ENCODE measurements around the gene BUD23. TPM values are rescaled to one million over a fixed set of nuclear protein-coding genes. Genes with fewer than 3 reads are reported as not detected.
"Not testable (repeated sequence)": the region's sequence is repeated elsewhere in the genome, so short reads cannot be mapped to it uniquely, and the experiment has no call there.

The BUD23 gene, protein sequence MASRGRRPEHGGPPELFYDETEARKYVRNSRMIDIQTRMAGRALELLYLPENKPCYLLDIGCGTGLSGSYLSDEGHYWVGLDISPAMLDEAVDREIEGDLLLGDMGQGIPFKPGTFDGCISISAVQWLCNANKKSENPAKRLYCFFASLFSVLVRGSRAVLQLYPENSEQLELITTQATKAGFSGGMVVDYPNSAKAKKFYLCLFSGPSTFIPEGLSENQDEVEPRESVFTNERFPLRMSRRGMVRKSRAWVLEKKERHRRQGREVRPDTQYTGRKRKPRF
- 96.6 TPM for polyA plus RNA-seq (ENCODE audit: insufficient read length)
- long read RNA-seq, donor 1, transcript BUD23-201 (12 exons, 1,230 nt), result major isoform, 30 of 60 reads
- long read RNA-seq, donor 1, transcript BUD23-215 (2 exons, 3,886 nt), result minor isoform, 7 of 60 reads
- long read RNA-seq, donor 1, partial matches to known transcripts, result 23 of 60 reads
- long read RNA-seq, donor 1, other reads (novel, unspliced or antisense), result 0 of 60 reads
- long read RNA-seq, donor 2, transcript BUD23-201 (12 exons, 1,230 nt), result major isoform, 18 of 47 reads
- long read RNA-seq, donor 2, transcript BUD23-215 (2 exons, 3,886 nt), result minor isoform, 6 of 47 reads
- long read RNA-seq, donor 2, partial matches to known transcripts, result 23 of 47 reads
- long read RNA-seq, donor 2, other reads (novel, unspliced or antisense), result 0 of 47 reads
- long read RNA-seq, donor 3, transcript BUD23-201 (12 exons, 1,230 nt), result major isoform, 20 of 34 reads
- long read RNA-seq, donor 3, transcript BUD23-215 (2 exons, 3,886 nt), result minor isoform, 8 of 34 reads
- long read RNA-seq, donor 3, partial matches to known transcripts, result 6 of 34 reads
- long read RNA-seq, donor 3, other reads (novel, unspliced or antisense), result 0 of 34 reads
- long read RNA-seq, donor 4, partial matches to known transcripts, result 6 of 12 reads
- long read RNA-seq, donor 4, other reads (novel, unspliced or antisense), result 0 of 12 reads
- long read RNA-seq, donor 5, transcript BUD23-201 (12 exons, 1,230 nt), result major isoform, 55 of 108 reads
- long read RNA-seq, donor 5, transcript BUD23-215 (2 exons, 3,886 nt), result minor isoform, 9 of 108 reads
- long read RNA-seq, donor 5, partial matches to known transcripts, result 42 of 108 reads
- long read RNA-seq, donor 5, other reads (novel, unspliced or antisense), result 0 of 108 reads
- long read RNA-seq, donor 6, transcript BUD23-201 (12 exons, 1,230 nt), result major isoform, 30 of 44 reads
- long read RNA-seq, donor 6, partial matches to known transcripts, result 9 of 44 reads
- long read RNA-seq, donor 6, other reads (novel, unspliced or antisense), result 0 of 44 reads
- long read RNA-seq, donor 7, transcript BUD23-201 (12 exons, 1,230 nt), result major isoform, 32 of 70 reads
- long read RNA-seq, donor 7, transcript BUD23-215 (2 exons, 3,886 nt), result minor isoform, 10 of 70 reads
- long read RNA-seq, donor 7, partial matches to known transcripts, result 27 of 70 reads
- long read RNA-seq, donor 7, other reads (novel, unspliced or antisense), result 0 of 70 reads
- long read RNA-seq, donor 8, transcript BUD23-201 (12 exons, 1,230 nt), result major isoform, 12 of 14 reads
- long read RNA-seq, donor 8, partial matches to known transcripts, result 0 of 14 reads
- long read RNA-seq, donor 8, other reads (novel, unspliced or antisense), result 0 of 14 reads

- peak; percentile 94 for DNase-seq
Measured at GRCh38 chr7:73683056-73683787, at the start of gene BUD23, which contains the start of gene DNAJC30. Gene BUD23, plus strand, starts transcription at chr7:73683597. Its CDS starts 29 bp downstream, at chr7:73683626. Gene DNAJC30, minus strand, starts transcription at chr7:73683453. Its CDS starts 30 bp downstream, at chr7:73683423.

DNA sequence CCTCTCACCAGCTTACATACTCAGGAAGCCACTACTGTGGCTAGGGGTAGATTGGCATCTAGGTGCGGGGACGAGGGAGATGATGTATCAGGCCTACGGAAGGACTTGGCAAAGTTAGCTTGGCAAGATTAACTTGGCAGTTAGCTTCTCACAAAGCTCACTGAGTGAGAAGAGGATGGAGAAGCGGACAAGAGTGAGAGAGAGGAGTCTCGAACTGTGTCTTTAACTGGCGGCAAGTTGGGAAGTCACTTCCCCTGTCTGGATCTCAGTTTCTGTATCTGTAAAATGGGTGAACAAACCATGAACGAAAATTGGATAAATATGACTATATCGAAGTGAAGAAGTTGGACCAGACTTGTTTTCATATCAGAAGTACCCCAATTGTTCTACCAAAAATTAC is 49.6 kb upstream of the BUD23 start:
- no peak for DNase-seq

- no peak for DNase-seq
Measured at GRCh38 chr7:73635428-73636200, 47.8 kb upstream of the BUD23 start.

- DNase-seq, result no peak
Measured at GRCh38 chr7:73638911-73639310, 44.5 kb upstream of the BUD23 start.

DNA sequence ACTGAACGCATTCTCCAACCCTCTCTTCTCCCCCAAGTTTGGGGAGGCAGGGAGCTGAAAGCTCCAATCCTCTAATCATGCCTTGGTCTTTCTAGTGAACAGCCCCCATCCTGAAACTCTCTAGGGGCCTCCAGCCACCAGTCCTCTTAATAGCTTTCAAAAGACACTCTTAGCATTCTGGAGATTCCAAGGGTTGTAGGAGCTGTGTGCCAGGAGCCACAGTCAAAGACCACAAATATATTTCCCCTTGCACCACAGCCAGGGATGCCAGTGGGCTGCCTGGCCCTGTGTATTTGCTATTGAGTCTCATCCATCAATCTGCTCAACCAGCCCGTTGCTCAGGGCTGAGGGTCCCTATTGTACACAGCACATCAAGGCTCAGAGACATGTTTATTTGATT is 40.6 kb upstream of the BUD23 start:
- DNase-seq, result no peak

- no peak for DNase-seq
Measured at GRCh38 chr7:73644688-73645286, 38.6 kb upstream of the BUD23 start.

DNA sequence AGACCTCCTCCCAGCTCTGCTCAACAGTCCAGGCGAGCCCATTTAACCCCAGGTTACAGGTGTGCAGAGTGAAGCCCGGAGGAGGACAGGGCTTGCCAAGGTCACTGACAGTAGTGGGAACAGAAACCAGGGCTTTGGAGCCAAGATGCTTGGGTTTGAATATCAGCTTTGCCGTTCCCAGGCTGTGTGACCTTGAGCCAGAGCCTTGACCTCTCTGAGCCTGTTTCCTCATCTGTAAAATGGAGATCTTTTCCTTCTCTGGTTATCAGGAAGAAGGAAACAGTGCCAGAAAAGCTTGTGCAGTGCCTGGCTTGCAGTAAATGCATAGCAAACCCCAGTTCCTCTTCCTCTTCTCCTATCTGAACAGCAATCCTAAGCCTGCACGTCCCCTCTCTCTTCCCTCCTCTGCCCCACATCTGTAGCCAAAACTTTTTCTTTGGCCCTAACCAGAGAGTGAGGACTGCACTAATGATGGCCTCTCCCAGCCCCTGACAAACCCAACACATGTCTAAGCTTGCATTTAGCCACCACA is 37.7 kb upstream of the BUD23 start:
- DNase-seq, result no peak

GRCh38 chr7:73646785-73647724 is 36.3 kb upstream of the BUD23 start:
- no peak for DNase-seq

DNA sequence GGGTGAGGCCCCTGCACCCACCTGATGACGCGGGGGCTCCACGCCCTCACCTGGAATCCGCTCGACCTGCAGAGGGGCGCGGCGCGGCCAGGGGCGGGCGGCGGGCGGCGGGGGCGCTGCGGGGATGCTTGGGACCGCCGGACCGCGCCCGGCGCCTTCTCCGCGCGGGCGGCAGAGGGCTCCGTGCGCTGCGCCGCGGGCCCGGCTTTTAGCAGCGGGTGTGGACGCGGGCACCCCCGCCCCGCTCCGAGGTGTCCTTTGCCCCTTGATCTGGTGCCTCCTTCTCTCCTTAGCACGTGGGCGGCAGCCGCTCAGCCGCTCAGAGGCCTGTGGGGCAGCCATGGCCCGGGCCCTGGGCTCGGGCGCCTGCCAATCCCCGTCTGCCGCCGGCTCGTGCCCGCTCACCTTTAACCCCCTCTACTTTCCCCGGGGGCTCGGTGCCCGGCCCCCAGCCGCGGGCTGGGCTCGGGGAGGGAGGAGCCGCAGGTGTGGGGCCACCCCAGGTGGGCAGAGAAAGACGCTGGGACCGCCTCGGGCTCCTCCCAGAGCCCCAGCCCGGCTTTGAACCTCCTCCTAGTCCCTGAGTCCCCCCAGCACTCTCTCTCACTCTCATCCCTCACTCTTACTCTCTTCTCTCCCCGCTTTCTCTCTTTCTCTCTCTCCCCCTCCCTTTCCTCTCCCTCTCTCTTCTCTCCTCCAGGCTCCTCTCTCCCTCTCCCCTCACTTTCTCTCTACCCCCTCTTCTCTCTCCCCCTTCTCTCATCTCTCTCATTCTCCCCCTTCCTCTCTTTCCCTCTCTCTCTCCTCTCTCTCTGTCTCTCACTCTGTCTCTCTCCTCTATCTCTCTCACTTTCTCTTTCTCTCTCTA is 35.4 kb upstream of the BUD23 start:
- no peak for DNase-seq

GRCh38 chr7:73648593-73649332 is 34.6 kb upstream of the BUD23 start:
- no peak for DNase-seq

- DNase-seq, result no peak
Measured at GRCh38 chr7:73649576-73649975, 33.8 kb upstream of the BUD23 start.

DNA sequence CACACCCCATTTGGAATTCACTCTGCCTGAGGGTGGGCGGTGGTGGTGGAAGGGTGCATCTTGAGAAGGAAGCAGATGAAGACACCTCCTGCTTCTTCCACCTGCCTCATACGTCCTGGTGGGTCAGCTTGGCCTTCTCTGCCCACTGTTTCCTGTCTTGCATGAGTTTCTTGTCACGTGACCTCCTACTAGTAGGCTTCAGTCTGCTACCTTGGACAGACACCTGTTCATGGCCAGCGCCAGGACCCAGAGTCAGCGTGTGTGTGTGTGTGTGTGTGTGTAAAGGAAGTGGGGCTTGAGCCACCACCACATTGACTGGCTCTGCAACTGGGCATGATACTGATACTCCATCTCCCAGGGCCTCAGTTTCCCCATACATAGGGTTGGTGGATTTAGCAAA is 32.9 kb upstream of the BUD23 start:
- DNase-seq, result no peak

DNA sequence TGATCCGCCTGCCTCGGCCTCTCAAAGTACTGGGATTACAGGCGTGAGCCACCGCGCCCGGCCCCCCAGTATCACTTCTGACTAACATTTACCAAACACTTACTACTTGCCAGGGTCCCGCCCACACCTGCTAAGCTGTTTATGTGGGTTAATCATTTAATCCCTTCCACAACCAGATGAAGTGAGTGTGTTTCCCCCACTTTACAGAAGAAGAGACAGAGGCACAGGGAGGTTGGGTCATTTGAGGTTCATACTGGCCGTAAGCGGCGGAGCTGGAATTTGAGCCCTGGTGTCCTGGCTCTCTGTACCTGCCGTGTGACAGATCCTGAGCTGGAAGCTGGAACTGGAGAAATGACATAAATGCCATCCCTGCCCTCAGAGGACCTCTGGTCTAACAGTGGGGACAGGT is 30.9 kb upstream of the BUD23 start:
- no peak for DNase-seq

DNA sequence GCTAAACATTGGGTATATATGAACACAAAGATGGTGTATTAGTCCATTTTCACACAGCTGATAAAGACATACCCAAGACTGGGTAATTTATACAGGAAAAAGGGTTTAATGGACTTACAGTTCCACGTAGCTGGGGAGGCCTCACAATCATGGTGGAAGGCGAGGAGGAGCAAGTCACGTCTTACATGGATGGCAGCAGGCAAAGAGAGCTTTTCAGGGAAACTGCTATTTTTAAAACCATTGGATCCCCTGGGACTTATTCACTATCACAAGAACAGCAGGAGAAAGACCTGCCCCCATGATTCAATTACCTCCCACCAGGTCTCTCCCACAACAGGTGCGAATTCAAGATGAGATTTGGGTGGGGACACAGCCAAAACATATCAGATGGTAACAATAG is 28.1 kb upstream of the BUD23 start:
- not testable (repeated sequence) for DNase-seq

GRCh38 chr7:73659983-73660382 is 23.4 kb upstream of the BUD23 start:
- DNase-seq, result no peak

DNA sequence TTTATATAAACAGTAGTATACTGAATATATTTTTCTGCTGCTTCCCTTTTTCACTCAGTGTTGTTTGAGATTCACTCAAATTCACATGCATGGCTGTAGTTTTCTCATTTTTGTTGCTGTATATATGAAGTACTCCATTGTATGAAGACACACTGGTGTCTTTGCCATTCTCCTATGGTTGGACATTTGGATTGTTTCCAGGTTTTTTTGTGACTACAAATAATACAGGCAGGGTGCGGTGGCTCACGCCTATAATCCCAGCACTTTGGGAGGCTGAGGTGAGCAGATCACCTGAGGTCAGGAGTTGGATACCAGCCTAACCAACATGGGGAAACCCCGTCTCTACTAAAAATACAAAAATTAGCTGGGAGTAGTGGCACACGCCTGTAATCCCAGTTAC is 22.8 kb upstream of the BUD23 start:
- not testable (repeated sequence) for DNase-seq

Data from left kidney (tissue), 8 donors.